Gastroesophageal sphincter (tissue), 3 donors: ENCODE data around the gene PXDC1.

Experiments used
- CTCF ChIP-seq, 4 experiments: fragments of 200-600 bp in 2 of 4; fragments of 450-650 bp in 2 of 4; sonication (generic) in 1 of 4; IDR thresholded peaks; one replicate each; pipeline ENCODE4 v1.5.1; 2017 to 2019; ENCODE audit warnings: antibody characterized with exemption in 4 of 4, mild to moderate bottlenecking in 2 of 4, moderate library complexity in 2 of 4
- EP300 ChIP-seq: sonication (generic); formaldehyde crosslinking; IDR thresholded peaks from one replicate; pipeline ENCODE4 v1.6.1; 2017; ENCODE audit warnings: antibody characterized with exemption, mild to moderate bottlenecking
- POLR2A ChIP-seq, 2 donors: fragments of 450-650 bp; IDR thresholded peaks; one replicate each; pipeline ENCODE4 v1.6.1; 2017; ENCODE audit warnings: antibody characterized with exemption in 2 of 2, mild to moderate bottlenecking in 2 of 2, moderate library complexity in 1 of 2
- POLR2AphosphoS5 ChIP-seq: sonication (generic); formaldehyde crosslinking; IDR thresholded peaks from one replicate; pipeline ENCODE4 v1.6.1; 2017; ENCODE audit warnings: antibody characterized with exemption

- TF ChIP-seq CTCF (IDR thresholded peaks at IDR 0.05) = no peak
- no peak for TF ChIP-seq POLR2A (IDR thresholded peaks at IDR 0.05)
- no peak for TF ChIP-seq EP300
- TF ChIP-seq POLR2AphosphoS5 = no peak
These were observed 53.5 kb downstream of the PXDC1 start for GRCh38 chr6:3698021-3698420.
